Endodermal cell (in vitro differentiated cells): ENCODE data around the gene EEFSEC. TPM values are rescaled to one million over a fixed set of nuclear protein-coding genes. Genes with fewer than 3 reads are reported as not detected.

Experiments
- DNase-seq: peaks from one replicate; pipeline ENCODE4 v3.0.0-alpha.2; 2017
- H3K27ac ChIP-seq: 2 replicates; pipeline ENCODE4 v1.5.1; 2013; ENCODE audit warnings: mild to moderate bottlenecking, low read depth, low read length, moderate library complexity
- H3K27me3 ChIP-seq: 2 replicates; pipeline ENCODE4 v1.6.1; 2013; ENCODE audit warnings: mild to moderate bottlenecking, low read length, moderate library complexity; ENCODE audit not compliant: insufficient read depth, control insufficient read depth, poor library complexity, severe bottlenecking
- H3K36me3 ChIP-seq: 2 replicates; pipeline ENCODE4 v1.7.0; 2013; ENCODE audit warnings: mild to moderate bottlenecking, low read length, moderate library complexity; ENCODE audit not compliant: control insufficient read depth, insufficient read depth
- H3K4me1 ChIP-seq: one replicate; pipeline ENCODE4 v1.7.0; 2013; ENCODE audit warnings: low read length; ENCODE audit not compliant: control insufficient read depth, insufficient read depth
- H3K4me3 ChIP-seq: 2 replicates; pipeline ENCODE4 v1.5.1; 2013; ENCODE audit warnings: mild to moderate bottlenecking, low read length, moderate library complexity
- H3K9ac ChIP-seq: 2 replicates; pipeline ENCODE4 v1.6.1; 2013; ENCODE audit warnings: mild to moderate bottlenecking, low read length, moderate library complexity; ENCODE audit not compliant: poor library complexity, severe bottlenecking; ENCODE audit errors: extremely low read depth
- H3K9me3 ChIP-seq: 2 replicates; pipeline ENCODE4 v1.6.1; 2013; ENCODE audit warnings: mild to moderate bottlenecking, low read length, moderate library complexity; ENCODE audit not compliant: control insufficient read depth
- H3K27ac Mint-ChIP-seq: 2 replicates; pipeline ENCODE4 v1.8.0; 2020; ENCODE audit warnings: mixed read lengths
- H3K27me3 Mint-ChIP-seq: 2 replicates; pipeline ENCODE4 v1.8.0; 2021; ENCODE audit warnings: mild to moderate bottlenecking, mixed read lengths; ENCODE audit not compliant: insufficient read depth
- H3K36me3 Mint-ChIP-seq: 2 replicates; pipeline ENCODE4 v1.8.0; 2020; ENCODE audit warnings: low read depth, mixed read lengths
- H3K4me1 Mint-ChIP-seq: 2 replicates; pipeline ENCODE4 v1.8.0; 2020; ENCODE audit warnings: mixed read lengths
- H3K4me3 Mint-ChIP-seq: 2 replicates; pipeline ENCODE4 v1.8.0; 2020; ENCODE audit warnings: mild to moderate bottlenecking, moderate library complexity, mixed read lengths
- H3K9me3 Mint-ChIP-seq: 2 replicates; pipeline ENCODE4 v1.8.0; 2020; ENCODE audit warnings: mild to moderate bottlenecking, mixed read lengths
- CTCF ChIP-seq: fragments of 200-600 bp; sonication (generic); conservative IDR thresholded peaks from 2 replicates; pipeline ENCODE4 v1.5.0; 2021; ENCODE audit warnings: antibody characterized with exemption, mild to moderate bottlenecking
- WGBS, 2 experiments: methylation state at CpG; one replicate each; pipeline versions ENCODE4 v1.1.5 to v1.1.7; 2013; ENCODE audit warnings: missing lambda C conversion rate in 2 of 2, mixed read lengths in 1 of 2; ENCODE audit not compliant: insufficient coverage in 1 of 2, insufficient read length in 1 of 2; 5-methylcytosine and 5-hydroxymethylcytosine counted together
- total RNA-seq, 2 donors: library from RNA; stranded (reverse); fragmentation: NEBNext Ultra II Directional in 1 of 2; extraction: Animal tissue kit (Norgen Biotek cat#: 25700) in 1 of 2; gene quantifications; 2 replicates in 1 of 2; 3 replicates in 1 of 2; pipeline ENCODE4 v1.2.1, GENCODE V29; 2021

EEFSEC gene
- total RNA-seq, 2 donors from 2014 or later = 11.9 to 15.8 TPM

- Mint-ChIP-seq H3K27me3 (no peaks in the 10 kb centered on the region), H3K4me1 (peaks cover 12% of the 10 kb centered on the region), H3K36me3 (no peaks in the 10 kb centered on the region), H3K4me3 (no peak overlapping the region), H3K27ac (no peak overlapping the region), H3K9me3 (no peaks in the 10 kb centered on the region)
- no peak for DNase-seq
- no peak overlapping the region for H3K4me3 ChIP-seq
- H3K27me3 ChIP-seq = no peaks in the 10 kb centered on the region
- H3K36me3 ChIP-seq = no peaks in the 10 kb centered on the region
- WGBS, 2 experiments = 78% methylated on average over 8 to 14 of the region's 14 CpGs
- no peak overlapping the region for H3K27ac ChIP-seq
- peaks cover 6% of the 10 kb centered on the region for H3K4me1 ChIP-seq
- H3K9ac ChIP-seq = no peak overlapping the region
- H3K9me3 ChIP-seq = no peaks in the 10 kb centered on the region
- no peak for TF ChIP-seq CTCF
Measured at GRCh38 chr3:128232376-128233178, 79.3 kb downstream of the EEFSEC start.

- Histone ChIP-seq H3K27me3 (no peaks in the 10 kb centered on the region), H3K9me3 (no peaks in the 10 kb centered on the region), H3K4me3 (no peak overlapping the region), H3K9ac (no peak overlapping the region), H3K4me1 (peaks cover 10% of the 10 kb centered on the region), H3K27ac (no peak overlapping the region), H3K36me3 (no peaks in the 10 kb centered on the region)
- Mint-ChIP-seq H3K27me3 (no peaks in the 10 kb centered on the region), H3K4me1 (peaks cover 18% of the 10 kb centered on the region), H3K4me3 (no peak overlapping the region), H3K9me3 (no peaks in the 10 kb centered on the region), H3K27ac (no peak overlapping the region), H3K36me3 (no peaks in the 10 kb centered on the region)
- 89 to 95% methylated on average over 3 to 10 of the region's 11 CpGs for WGBS, 2 experiments
- no peak for TF ChIP-seq CTCF
- DNase-seq = no peak
Measured at GRCh38 chr3:128235207-128235926, 82.1 kb downstream of the EEFSEC start.

GRCh38 chr3:128236657-128237056 is 83.4 kb downstream of the EEFSEC start:
- WGBS, 2 experiments = 87 to 92% methylated on average over 8 of the region's 8 CpGs
- H3K9me3 Mint-ChIP-seq = no peaks in the 10 kb centered on the region
- no peak overlapping the region for H3K27ac Mint-ChIP-seq
- Histone ChIP-seq H3K9ac (no peak overlapping the region), H3K27ac (peak overlapping the region; percentile 54), H3K4me3 (no peak overlapping the region), H3K9me3 (no peaks in the 10 kb centered on the region), H3K4me1 (peaks cover 7% of the 10 kb centered on the region), H3K27me3 (no peaks in the 10 kb centered on the region), H3K36me3 (no peaks in the 10 kb centered on the region)
- no peak for DNase-seq
- H3K27me3 Mint-ChIP-seq = no peaks in the 10 kb centered on the region
- peaks cover 15% of the 10 kb centered on the region for H3K4me1 Mint-ChIP-seq
- no peak overlapping the region for H3K4me3 Mint-ChIP-seq
- TF ChIP-seq CTCF = no peak
- no peaks in the 10 kb centered on the region for H3K36me3 Mint-ChIP-seq
